Lower lobe of right lung (tissue), 2 donors: ENCODE results near the gene TP53. TPM values are rescaled to one million over a fixed set of nuclear protein-coding genes. Genes with fewer than 3 reads are reported as not detected.
A peak's percentile ranks its signal among the peaks of the same experiment; 100 is the strongest.

ENCODE experiments used
- ATAC-seq, 2 donors: fragments of 200-7000 bp; cut with Tn5 transposase; one replicate each; pipeline ENCODE4 v1.9.1; 2020 to 2022; ENCODE audit warnings: mild to moderate bottlenecking in 2 of 2, moderate library complexity in 2 of 2
- DNase-seq: peaks from one replicate; pipeline ENCODE4 v3.0.0-alpha.2; 2020
- H3K27ac ChIP-seq: fragments of 200-600 bp; one replicate; pipeline ENCODE4 v1.8.0; 2022
- H3K27me3 ChIP-seq: fragments of 200-600 bp; one replicate; pipeline ENCODE4 v1.8.0; 2022; ENCODE audit warnings: low read depth
- H3K36me3 ChIP-seq: fragments of 200-600 bp; one replicate; pipeline ENCODE4 v1.8.0; 2022; ENCODE audit warnings: mild to moderate bottlenecking
- H3K4me1 ChIP-seq: fragments of 200-600 bp; one replicate; pipeline ENCODE4 v1.8.0; 2022
- H3K4me3 ChIP-seq: fragments of 200-600 bp; one replicate; pipeline ENCODE4 v1.8.0; 2022; ENCODE audit warnings: mild to moderate bottlenecking
- H3K9me3 ChIP-seq: fragments of 200-600 bp; one replicate; pipeline ENCODE4 v1.8.0; 2022
- intact Hi-C: fragments of 100-400 bp; cut with DNase I; formaldehyde crosslinking; loops from one replicate; pipeline ENCODE4 v1.11.0; 2022
- total RNA-seq: library from RNA; stranded (reverse); fragmentation: NEBNext Ultra II Directional; extraction: Animal tissue kit (Norgen Biotek cat#: 25700); gene quantifications from one replicate; pipeline ENCODE4 v1.2.1, GENCODE V29; 2021
- TF ChIP-seq, protein P1 (sequence below): fragments of 200-600 bp; IDR thresholded peaks from one replicate; pipeline ENCODE4 v1.8.0; 2022; ENCODE audit warnings: antibody characterized with exemption, mild to moderate bottlenecking
- donor health status: DM: no; HTN: yes; CAD: no; lungs with severe emphysema.

Gene TP53
- total RNA-seq, 1 donor from 2014 or later: 34.8 TPM

DNA sequence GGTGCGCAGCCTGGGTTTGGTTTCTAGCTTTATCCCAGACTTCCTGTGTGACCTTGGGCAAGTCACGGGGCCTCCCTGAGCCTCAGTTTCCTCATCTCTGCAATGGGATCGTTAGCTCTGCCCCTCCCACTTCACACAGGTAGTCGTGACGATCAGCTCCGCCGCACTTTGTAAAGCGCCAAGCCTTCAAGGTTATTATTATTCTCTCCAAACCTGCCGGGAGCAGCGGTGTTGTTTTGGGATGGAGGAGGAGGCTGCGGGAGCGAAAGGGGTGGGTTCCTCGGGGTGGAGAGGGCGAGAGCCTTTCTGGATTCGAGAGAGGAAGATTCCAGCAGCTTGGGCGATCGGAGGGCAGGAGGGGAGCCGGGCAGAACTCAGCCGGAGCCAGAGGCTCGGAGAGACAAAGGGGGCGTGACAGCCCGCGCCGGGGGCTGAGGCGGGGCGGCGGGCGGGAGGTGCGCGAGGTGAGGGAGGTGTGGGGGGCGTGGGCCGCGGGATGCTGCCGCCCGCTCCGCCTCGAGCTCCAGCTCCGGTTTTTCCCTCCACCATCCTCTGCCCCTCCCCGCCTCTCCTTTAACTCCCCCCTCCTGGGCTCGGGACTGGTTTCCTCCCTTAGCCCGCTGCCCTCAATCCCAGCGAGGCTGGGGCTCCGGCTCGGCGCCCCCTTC lies 17.4 kb upstream of the TP53 start, which contains the start of gene EFNB3:
Gene EFNB3 (plus strand): TSS at position 602 of the 668 bp plus-strand sequence. CDS start 397 bp downstream, outside the sequence.
- no peak within 1 kb of the TSS for H3K27ac ChIP-seq
- peak within 1 kb of the TSS; percentile 39 for H3K4me3 ChIP-seq
- TF ChIP-seq, protein P1, sequence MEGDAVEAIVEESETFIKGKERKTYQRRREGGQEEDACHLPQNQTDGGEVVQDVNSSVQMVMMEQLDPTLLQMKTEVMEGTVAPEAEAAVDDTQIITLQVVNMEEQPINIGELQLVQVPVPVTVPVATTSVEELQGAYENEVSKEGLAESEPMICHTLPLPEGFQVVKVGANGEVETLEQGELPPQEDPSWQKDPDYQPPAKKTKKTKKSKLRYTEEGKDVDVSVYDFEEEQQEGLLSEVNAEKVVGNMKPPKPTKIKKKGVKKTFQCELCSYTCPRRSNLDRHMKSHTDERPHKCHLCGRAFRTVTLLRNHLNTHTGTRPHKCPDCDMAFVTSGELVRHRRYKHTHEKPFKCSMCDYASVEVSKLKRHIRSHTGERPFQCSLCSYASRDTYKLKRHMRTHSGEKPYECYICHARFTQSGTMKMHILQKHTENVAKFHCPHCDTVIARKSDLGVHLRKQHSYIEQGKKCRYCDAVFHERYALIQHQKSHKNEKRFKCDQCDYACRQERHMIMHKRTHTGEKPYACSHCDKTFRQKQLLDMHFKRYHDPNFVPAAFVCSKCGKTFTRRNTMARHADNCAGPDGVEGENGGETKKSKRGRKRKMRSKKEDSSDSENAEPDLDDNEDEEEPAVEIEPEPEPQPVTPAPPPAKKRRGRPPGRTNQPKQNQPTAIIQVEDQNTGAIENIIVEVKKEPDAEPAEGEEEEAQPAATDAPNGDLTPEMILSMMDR: no peak
- peaks cover 21% of the 10 kb centered on the region for H3K36me3 ChIP-seq
- H3K9me3 ChIP-seq: no peaks in the 10 kb centered on the region
- intact Hi-C loops: no loop called here
- H3K4me1 ChIP-seq: peaks cover 12% of the 10 kb centered on the region
- ATAC-seq (peak; percentile 39 to 41), DNase-seq (peak; percentile 39)
- H3K27me3 ChIP-seq: peaks cover 60% of the 10 kb centered on the region

DNA sequence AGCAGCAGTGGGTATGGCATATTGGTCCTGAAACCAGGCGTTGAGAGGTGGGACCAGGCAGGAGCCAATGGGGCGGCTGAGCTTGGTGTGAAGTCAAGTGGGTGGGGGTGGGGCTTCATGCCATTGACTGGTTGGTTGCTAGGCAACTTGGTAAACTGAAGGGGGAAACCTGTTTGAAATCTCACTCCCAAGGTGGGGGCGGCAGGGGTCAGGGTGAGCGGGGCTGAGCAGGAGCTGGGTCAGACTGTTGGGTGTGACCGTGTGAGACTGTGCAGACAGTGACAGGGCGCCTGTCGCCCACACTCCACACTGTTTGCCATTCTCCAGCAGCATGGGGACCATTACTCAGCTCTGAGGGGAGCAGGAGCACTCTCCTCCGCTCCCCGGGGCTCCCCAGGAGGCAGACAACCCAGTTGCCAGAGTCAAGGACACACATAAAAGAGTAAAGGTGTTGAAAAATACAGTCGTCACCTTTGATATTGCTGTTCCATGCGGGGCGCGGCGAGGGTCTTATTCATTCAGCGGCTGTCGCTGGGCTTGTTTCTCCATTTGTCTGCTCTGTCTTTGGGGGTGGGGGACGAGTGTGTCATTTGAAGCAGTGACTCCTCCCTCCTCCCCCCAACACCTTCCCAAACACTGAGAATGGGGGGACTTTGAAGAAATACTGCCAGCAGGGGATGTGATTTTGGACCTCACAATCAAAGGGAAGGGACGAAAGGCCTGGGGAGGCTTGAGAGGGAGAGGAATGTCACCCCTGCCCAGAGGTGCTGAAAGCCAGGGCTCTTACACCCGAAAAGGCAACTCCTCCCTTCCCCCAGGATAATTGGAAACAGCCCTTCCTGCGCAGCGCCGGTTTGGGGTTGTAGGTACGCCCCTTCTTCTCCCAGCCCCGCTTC lies 16.5 kb upstream of the TP53 start:
- no peak overlapping the region for H3K4me3 ChIP-seq
- DNase-seq: peak; percentile 53

DNA sequence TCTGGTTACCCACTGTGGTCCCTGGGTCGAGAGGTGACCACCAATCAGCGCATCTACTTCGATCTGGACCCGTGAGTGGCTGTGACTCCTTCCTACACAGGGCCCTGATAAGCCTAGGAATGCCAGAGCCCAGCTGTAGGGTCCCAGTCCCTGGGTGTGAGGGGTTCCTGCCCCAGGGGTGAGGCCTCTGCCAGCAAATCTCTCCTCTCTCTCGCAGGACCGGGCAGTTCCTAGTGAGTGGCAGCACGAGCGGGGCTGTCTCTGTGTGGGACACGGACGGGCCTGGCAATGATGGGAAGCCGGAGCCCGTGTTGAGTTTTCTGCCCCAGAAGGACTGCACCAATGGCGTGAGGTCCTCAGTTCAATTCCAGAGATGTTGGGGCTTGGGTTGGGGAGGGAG lies 15.5 kb upstream of the TP53 start:
- intact Hi-C loops: no loop called here
- TF ChIP-seq, protein P1: no peak
- ATAC-seq (no peak), DNase-seq (no peak)
- Histone ChIP-seq H3K9me3 (no peaks in the 10 kb centered on the region), H3K36me3 (peaks cover 21% of the 10 kb centered on the region), H3K4me1 (peaks cover 12% of the 10 kb centered on the region), H3K27me3 (peaks cover 46% of the 10 kb centered on the region), H3K27ac (no peak overlapping the region), H3K4me3 (no peak overlapping the region)

More for the DNA sequence above, 16.5 kb upstream of the TP53 start:
- H3K27me3 ChIP-seq: peaks cover 53% of the 10 kb centered on the region
- H3K36me3 ChIP-seq: peaks cover 21% of the 10 kb centered on the region
- H3K9me3 ChIP-seq: no peaks in the 10 kb centered on the region
- H3K4me1 ChIP-seq: peaks cover 12% of the 10 kb centered on the region
- H3K27ac ChIP-seq: no peak overlapping the region
- peak; percentile 52 to 61 for ATAC-seq
- intact Hi-C loops: no loop called here
- TF ChIP-seq, protein P1: no peak

DNA sequence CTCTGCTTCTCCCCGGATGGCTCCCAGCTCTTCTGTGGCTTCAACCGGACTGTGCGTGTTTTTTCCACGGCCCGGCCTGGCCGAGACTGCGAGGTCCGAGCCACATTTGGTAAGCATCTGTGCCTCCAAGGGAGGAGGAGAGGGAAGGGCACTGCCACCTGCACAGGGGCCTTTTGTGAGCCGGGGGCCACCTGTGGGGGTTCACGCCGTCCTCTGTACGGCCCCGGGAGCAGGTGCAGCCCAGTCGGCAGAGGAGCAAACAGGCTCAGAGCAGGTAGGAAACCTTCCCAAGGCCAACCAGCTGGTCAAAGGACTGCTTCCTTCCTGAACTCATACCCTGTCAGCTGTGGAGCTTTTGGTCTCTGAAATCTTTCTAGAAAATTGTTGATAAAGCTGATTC lies 14.4 kb upstream of the TP53 start:
- no peaks in the 10 kb centered on the region for H3K9me3 ChIP-seq
- H3K27me3 ChIP-seq: peaks cover 35% of the 10 kb centered on the region
- DNase-seq (no peak), ATAC-seq (no peak)
- TF ChIP-seq, protein P1: no peak
- H3K4me3 ChIP-seq: no peak overlapping the region
- intact Hi-C loops: no loop called here
- H3K4me1 ChIP-seq: peaks cover 12% of the 10 kb centered on the region
- no peak overlapping the region for H3K27ac ChIP-seq
- peaks cover 21% of the 10 kb centered on the region for H3K36me3 ChIP-seq

DNA sequence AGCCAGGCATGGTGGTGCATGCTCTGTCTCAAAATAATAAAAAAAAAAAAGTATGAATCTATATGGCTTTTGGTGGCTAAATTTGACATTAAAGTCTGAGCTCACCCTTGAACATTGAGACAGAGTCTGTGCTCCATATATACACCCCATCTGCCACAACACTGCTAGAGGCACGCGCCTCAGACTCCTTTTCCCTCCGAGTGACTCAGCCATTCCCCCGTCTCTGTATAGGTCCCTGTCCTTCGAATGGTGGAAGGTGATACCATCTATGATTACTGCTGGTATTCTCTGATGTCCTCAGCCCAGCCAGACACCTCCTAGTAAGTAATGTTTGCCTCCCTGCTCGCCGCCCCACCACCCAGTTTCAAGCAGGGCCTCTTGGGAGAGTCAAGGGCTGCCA lies 13.2 kb upstream of the TP53 start:
- no peak overlapping the region for H3K27ac ChIP-seq
- peaks cover 24% of the 10 kb centered on the region for H3K36me3 ChIP-seq
- peaks cover 24% of the 10 kb centered on the region for H3K27me3 ChIP-seq
- intact Hi-C loops: no loop called here
- no peaks in the 10 kb centered on the region for H3K9me3 ChIP-seq
- no peak for DNase-seq
- TF ChIP-seq, protein P1: no peak
- H3K4me3 ChIP-seq: no peak overlapping the region
- ATAC-seq: no peak
- peaks cover 12% of the 10 kb centered on the region for H3K4me1 ChIP-seq
